Mesenteric fat pad (tissue), 1 donor: Measurements from ENCODE around the gene CRTAP. TPM values are rescaled to one million over a fixed set of nuclear protein-coding genes. Genes with fewer than 3 reads are reported as not detected.
"Not testable (repeated sequence)": the region's sequence is repeated elsewhere in the genome, so short reads cannot be mapped to it uniquely, and the experiment has no call there.

Experiments used
- DNase-seq: peaks from one replicate; pipeline ENCODE4 v3.0.0-alpha.2; 2020; ENCODE audit warnings: low spot score
- long read RNA-seq: library from polyadenylated mRNA; unstranded; transcript quantifications from one replicate; pipeline ENCODE4 v2.0.0, GENCODE V29; 2020
- total RNA-seq: library from RNA; stranded (reverse); fragmentation: NEBNext Ultra II Directional; extraction: Animal tissue kit (Norgen Biotek cat#: 25700); gene quantifications from one replicate; pipeline ENCODE4 v1.2.1, GENCODE V29; 2021
- donor health status: DM: yes; HTN: yes; CAD: no.

CRTAP gene
- total RNA-seq, result 371 TPM
- long read RNA-seq, full-length matches to known transcripts, result 738 of 836 reads
- long read RNA-seq, partial matches to known transcripts, result 11 of 836 reads
- long read RNA-seq, other reads (novel, unspliced or antisense), result 87 of 836 reads

- DNase-seq, result peak; percentile 99
These were observed at the start of gene CRTAP for GRCh38 chr3:33113772-33114621. CRTAP (plus strand) TSS chr3:33114014; CDS start chr3:33114078, 64 bp downstream.

- DNase-seq, result no peak
These were observed 48.9 kb upstream of the CRTAP start for GRCh38 chr3:33064929-33065328.

GRCh38 chr3:33067484-33067883, 46.3 kb upstream of the CRTAP start:
- DNase-seq, result no peak

- not testable (repeated sequence) for DNase-seq
These were observed 44.0 kb upstream of the CRTAP start for GRCh38 chr3:33069862-33070261.

- DNase-seq, result no peak
These were observed 42.6 kb upstream of the CRTAP start for GRCh38 chr3:33071181-33071580.

GRCh38 chr3:33071946-33072345, 41.9 kb upstream of the CRTAP start:
- DNase-seq, result no peak

GRCh38 chr3:33074217-33075067, 39.4 kb upstream of the CRTAP start:
- DNase-seq, result no peak

- DNase-seq, result no peak
These were observed 37.8 kb upstream of the CRTAP start for GRCh38 chr3:33075995-33076394.

- no peak for DNase-seq
These were observed 36.9 kb upstream of the CRTAP start for GRCh38 chr3:33076952-33077351.

- DNase-seq, result no peak
These were observed 35.8 kb upstream of the CRTAP start for GRCh38 chr3:33077976-33078375.

- not testable (repeated sequence) for DNase-seq
These were observed 34.0 kb upstream of the CRTAP start for GRCh38 chr3:33079813-33080212.

- no peak for DNase-seq
These were observed 32.0 kb upstream of the CRTAP start for GRCh38 chr3:33081812-33082211.

- no peak for DNase-seq
These were observed 29.9 kb upstream of the CRTAP start for GRCh38 chr3:33083958-33084357.

GRCh38 chr3:33088691-33089090, 25.1 kb upstream of the CRTAP start:
- DNase-seq, result no peak

- DNase-seq, result no peak
These were observed 24.3 kb upstream of the CRTAP start for GRCh38 chr3:33089515-33089914.

GRCh38 chr3:33091746-33092145, 22.1 kb upstream of the CRTAP start:
- DNase-seq, result no peak

- no peak for DNase-seq
These were observed 21.1 kb upstream of the CRTAP start for GRCh38 chr3:33092496-33093254.

GRCh38 chr3:33093847-33094246, 20.0 kb upstream of the CRTAP start:
- DNase-seq, result no peak

- DNase-seq, result no peak
These were observed 18.4 kb upstream of the CRTAP start for GRCh38 chr3:33095436-33095835.

- no peak for DNase-seq
These were observed 17.5 kb upstream of the CRTAP start for GRCh38 chr3:33096093-33096868.
